K562 (cell line): ENCODE measurements around the gene CPT1C. TPM values are rescaled to one million over a fixed set of nuclear protein-coding genes. Genes with fewer than 3 reads are reported as not detected.

Experiments
- CSDE1 ChIP-seq, 2 experiments: fragments of 450-650 bp; IDR thresholded peaks; 2 replicates each; pipeline ENCODE4 v1.6.1; 2016; ENCODE audit warnings: mild to moderate bottlenecking in 1 of 2
- ESRRA ChIP-seq: fragments of 450-650 bp; IDR thresholded peaks from 2 replicates; pipeline ENCODE4 v1.6.1; 2014; ENCODE audit warnings: low read depth, mild to moderate bottlenecking, moderate library complexity, borderline replicate concordance
- HNRNPK ChIP-seq: fragments of 200-400 bp; formaldehyde crosslinking; IDR thresholded peaks from one replicate; pipeline ENCODE4 v1.6.1; 2018; ENCODE audit warnings: mild to moderate bottlenecking, low read depth, low read length; ENCODE audit not compliant: poor library complexity, severe bottlenecking
- IRF2 ChIP-seq: sonication (generic); formaldehyde crosslinking; IDR thresholded peaks from 2 replicates; pipeline ENCODE4 v1.8.1; 2022; ENCODE audit warnings: mild to moderate bottlenecking, missing genetic modification reagents
- KDM4B ChIP-seq, 2 experiments: fragments of 450-650 bp in 1 of 2; sonication (generic) in 1 of 2; IDR thresholded peaks; 2 replicates each; pipeline ENCODE4 v1.6.1; 2016 to 2017; ENCODE audit warnings: borderline replicate concordance in 2 of 2, antibody characterized with exemption in 1 of 2, low read depth in 1 of 2, mild to moderate bottlenecking in 1 of 2
- NFIC ChIP-seq: fragments of 450-650 bp; IDR thresholded peaks from 2 replicates; pipeline ENCODE4 v1.6.1; 2017; ENCODE audit warnings: mild to moderate bottlenecking, inconsistent platforms
- SAFB2 ChIP-seq: fragments of 200-400 bp; formaldehyde crosslinking; IDR thresholded peaks from 2 replicates; pipeline ENCODE4 v1.6.1; 2018; ENCODE audit warnings: borderline replicate concordance, low read length, low read depth, moderate library complexity; ENCODE audit not compliant: severe bottlenecking
- SMARCB1 ChIP-seq: IDR thresholded peaks from 2 replicates; pipeline ENCODE4 v1.6.1; 2011; ENCODE audit warnings: improper control_type of control experiment, low read depth; ENCODE audit not compliant: insufficient read length
- TARDBP ChIP-seq: fragments of 450-650 bp; IDR thresholded peaks from 2 replicates; pipeline ENCODE4 v1.6.1; 2016
- TEAD4 ChIP-seq, 2 experiments: sonication (generic) in 1 of 2; formaldehyde crosslinking in 1 of 2; IDR thresholded peaks; 2 replicates each; pipeline versions ENCODE4 v1.6.1 to v1.8.0; 2012 to 2022; ENCODE audit warnings: borderline replicate concordance in 1 of 2, inconsistent platforms in 1 of 2, low read length in 1 of 2, mild to moderate bottlenecking in 1 of 2, missing genetic modification reagents in 1 of 2
- ZBTB1 ChIP-seq: sonication (generic); formaldehyde crosslinking; IDR thresholded peaks from 2 replicates; pipeline ENCODE4 v1.8.1; 2023; ENCODE audit warnings: missing genetic modification reagents, low read depth, mild to moderate bottlenecking, borderline replicate concordance
- ZNF354B ChIP-seq: fragments of 250-450 bp; sonication (Bioruptor Pico); IDR thresholded peaks from 2 replicates; pipeline ENCODE4 v1.4.0; 2020
- ZSCAN32 ChIP-seq: fragments of 450-650 bp; formaldehyde crosslinking; IDR thresholded peaks from 2 replicates; pipeline ENCODE4 v1.4.0; 2020; ENCODE audit warnings: mild to moderate bottlenecking, moderate library complexity
- polyA plus RNA-seq, 8 experiments: library from polyadenylated mRNA; depleted of rRNA in 4 of 8; stranded (reverse) in 5 of 8; unstranded in 3 of 8; fragments of >200 nt; fragmentation: Nextera tagmentation in 2 of 8; fragmentation: Illumina TruSeq in 1 of 8; extraction: Ambion mirVana in 2 of 8; extraction: Trizol in 1 of 8; gene quantifications; 2 replicates each; pipeline versions ENCODE4 v1.2.1 to v1.2.3, GENCODE V29; 2011 to 2014; ENCODE audit warnings: inconsistent platforms in 1 of 8, missing spikeins in 1 of 8
- total RNA-seq, 7 experiments: library from RNA; depleted of rRNA in 6 of 7; stranded (reverse); fragments of >200 nt in 6 of 7; fragmentation: Illumina TruSeq in 2 of 7; extraction: Trizol in 2 of 7; gene quantifications; 2 replicates each; pipeline versions ENCODE4 v1.2.1 to v1.2.3, GENCODE V29; 2011 to 2021; ENCODE audit warnings: low replicate concordance in 1 of 7
- TF ChIP-seq, protein P1 (sequence below): fragments of 450-650 bp; IDR thresholded peaks from 2 replicates; pipeline ENCODE4 v1.6.1; 2016; ENCODE audit warnings: antibody characterized with exemption
- TF ChIP-seq, protein P2 (sequence below): IDR thresholded peaks from 2 replicates; pipeline ENCODE4 v1.6.1; 2012; ENCODE audit warnings: low read depth, low read length, improper control_type of control experiment, borderline replicate concordance
- TF ChIP-seq, protein P3 (sequence below): fragments of 250-450 bp; sonication (Bioruptor Pico); IDR thresholded peaks from 2 replicates; pipeline ENCODE4 v1.8.0; 2021; ENCODE audit warnings: mild to moderate bottlenecking, moderate library complexity
- TF ChIP-seq, protein P4 (sequence below), 2 experiments: fragments of 450-650 bp; conservative IDR thresholded peaks; 2 replicates each; pipeline ENCODE4 v1.6.1; 2017; ENCODE audit warnings: mild to moderate bottlenecking in 2 of 2, moderate library complexity in 2 of 2

The CPT1C gene
- total and polyA plus RNA-seq, 9 of the 15 experiments (the other 6 are each of a cell fraction or from before 2014, with no cell fraction given): 1.9 to 12.3 (median 3.0) TPM

DNA sequence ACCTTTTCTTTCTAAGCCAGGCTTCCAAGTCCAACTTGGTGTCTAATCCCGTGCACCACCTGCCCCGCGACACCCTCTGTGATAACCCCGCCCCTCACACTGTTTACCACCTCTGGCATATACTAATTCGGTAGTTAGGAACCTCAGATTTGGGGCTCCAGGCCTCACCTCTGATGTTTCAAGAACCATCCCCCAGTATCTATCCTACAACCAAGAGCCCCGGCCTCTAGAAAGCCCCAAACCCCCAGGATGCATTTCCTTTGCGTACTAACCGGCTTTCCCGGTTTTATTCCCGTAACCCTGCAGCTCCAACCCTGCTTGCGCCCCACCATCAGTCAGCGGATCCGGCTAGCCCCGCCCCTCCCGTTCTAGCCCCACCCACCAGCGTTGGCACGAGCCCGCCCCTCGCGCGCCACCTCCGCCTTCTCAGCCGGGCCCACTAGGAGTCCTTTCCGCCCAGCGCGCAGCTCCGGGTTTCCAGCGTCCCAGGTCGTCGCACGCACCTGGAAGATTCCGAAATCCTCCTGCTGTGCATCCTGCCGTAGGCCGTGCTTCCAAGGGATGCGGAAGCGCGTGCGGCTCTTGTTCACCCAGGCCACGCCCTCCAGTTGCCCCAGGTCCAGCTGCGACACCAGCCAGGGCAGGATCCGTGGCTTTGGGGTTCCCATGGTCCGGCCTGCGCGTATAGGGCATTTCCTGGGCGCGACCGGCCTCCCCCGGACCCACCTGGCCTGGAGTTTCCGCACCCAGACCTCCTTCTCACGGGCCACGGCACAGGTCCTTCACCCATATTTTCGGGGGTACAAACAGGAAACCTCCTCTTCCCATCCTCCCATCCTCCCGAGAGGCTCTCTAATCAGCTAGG, 26.5 kb upstream of the CPT1C start (continued):
- TF ChIP-seq TEAD4 (IDR thresholded peaks at IDR 0.05; ENCODE audit: low read length): no peak
- no peak for TF ChIP-seq TEAD4 (CRISPR knock-in tag; IDR thresholded peaks at IDR 0.05; ENCODE audit: borderline replicate concordance)
- TF ChIP-seq KDM4B (IDR thresholded peaks at IDR 0.05; ENCODE audit: borderline replicate concordance in 2 of 2, low read depth in 1 of 2): no peak
- no peak for TF ChIP-seq ZNF354B
- no peak for TF ChIP-seq ESRRA
- TF ChIP-seq CSDE1 (IDR thresholded peaks at IDR 0.05): no peak
- TF ChIP-seq, protein P1, sequence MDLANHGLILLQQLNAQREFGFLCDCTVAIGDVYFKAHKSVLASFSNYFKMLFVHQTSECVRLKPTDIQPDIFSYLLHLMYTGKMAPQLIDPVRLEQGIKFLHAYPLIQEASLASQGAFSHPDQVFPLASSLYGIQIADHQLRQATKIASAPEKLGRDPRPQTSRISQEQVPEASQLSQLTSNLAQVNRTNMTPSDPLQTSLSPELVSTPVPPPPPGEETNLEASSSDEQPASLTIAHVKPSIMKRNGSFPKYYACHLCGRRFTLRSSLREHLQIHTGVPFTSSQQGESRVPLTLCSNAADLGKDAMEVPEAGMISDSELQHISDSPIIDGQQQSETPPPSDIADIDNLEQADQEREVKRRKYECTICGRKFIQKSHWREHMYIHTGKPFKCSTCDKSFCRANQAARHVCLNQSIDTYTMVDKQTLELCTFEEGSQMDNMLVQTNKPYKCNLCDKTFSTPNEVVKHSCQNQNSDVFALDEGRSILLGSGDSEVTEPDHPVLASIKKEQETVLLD: no peak
- TF ChIP-seq, protein P2, sequence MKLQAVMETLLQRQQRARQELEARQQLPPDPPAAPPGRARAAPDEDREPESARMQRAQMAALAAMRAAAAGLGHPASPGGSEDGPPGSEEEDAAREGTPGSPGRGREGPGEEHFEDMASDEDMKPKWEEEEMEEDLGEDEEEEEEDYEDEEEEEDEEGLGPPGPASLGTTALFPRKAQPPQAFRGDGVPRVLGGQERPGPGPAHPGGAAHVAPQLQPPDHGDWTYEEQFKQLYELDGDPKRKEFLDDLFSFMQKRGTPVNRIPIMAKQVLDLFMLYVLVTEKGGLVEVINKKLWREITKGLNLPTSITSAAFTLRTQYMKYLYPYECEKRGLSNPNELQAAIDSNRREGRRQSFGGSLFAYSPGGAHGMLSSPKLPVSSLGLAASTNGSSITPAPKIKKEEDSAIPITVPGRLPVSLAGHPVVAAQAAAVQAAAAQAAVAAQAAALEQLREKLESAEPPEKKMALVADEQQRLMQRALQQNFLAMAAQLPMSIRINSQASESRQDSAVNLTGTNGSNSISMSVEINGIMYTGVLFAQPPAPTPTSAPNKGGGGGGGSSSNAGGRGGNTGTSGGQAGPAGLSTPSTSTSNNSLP: no peak
- TF ChIP-seq HNRNPK: no peak
- TF ChIP-seq ZSCAN32 (CRISPR knock-in tag): 0 out of 2 replicates have a peak, but pooled peaks have one; percentile 43
- TF ChIP-seq IRF2: no peak
- no peak for TF ChIP-seq ZBTB1 (CRISPR knock-in tag)
- no peak for TF ChIP-seq SMARCB1
- no peak for TF ChIP-seq SAFB2
- TF ChIP-seq, protein P3, sequence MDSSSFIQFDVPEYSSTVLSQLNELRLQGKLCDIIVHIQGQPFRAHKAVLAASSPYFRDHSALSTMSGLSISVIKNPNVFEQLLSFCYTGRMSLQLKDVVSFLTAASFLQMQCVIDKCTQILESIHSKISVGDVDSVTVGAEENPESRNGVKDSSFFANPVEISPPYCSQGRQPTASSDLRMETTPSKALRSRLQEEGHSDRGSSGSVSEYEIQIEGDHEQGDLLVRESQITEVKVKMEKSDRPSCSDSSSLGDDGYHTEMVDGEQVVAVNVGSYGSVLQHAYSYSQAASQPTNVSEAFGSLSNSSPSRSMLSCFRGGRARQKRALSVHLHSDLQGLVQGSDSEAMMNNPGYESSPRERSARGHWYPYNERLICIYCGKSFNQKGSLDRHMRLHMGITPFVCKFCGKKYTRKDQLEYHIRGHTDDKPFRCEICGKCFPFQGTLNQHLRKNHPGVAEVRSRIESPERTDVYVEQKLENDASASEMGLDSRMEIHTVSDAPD (CRISPR knock-in tag): no peak
- TF ChIP-seq, protein P4, sequence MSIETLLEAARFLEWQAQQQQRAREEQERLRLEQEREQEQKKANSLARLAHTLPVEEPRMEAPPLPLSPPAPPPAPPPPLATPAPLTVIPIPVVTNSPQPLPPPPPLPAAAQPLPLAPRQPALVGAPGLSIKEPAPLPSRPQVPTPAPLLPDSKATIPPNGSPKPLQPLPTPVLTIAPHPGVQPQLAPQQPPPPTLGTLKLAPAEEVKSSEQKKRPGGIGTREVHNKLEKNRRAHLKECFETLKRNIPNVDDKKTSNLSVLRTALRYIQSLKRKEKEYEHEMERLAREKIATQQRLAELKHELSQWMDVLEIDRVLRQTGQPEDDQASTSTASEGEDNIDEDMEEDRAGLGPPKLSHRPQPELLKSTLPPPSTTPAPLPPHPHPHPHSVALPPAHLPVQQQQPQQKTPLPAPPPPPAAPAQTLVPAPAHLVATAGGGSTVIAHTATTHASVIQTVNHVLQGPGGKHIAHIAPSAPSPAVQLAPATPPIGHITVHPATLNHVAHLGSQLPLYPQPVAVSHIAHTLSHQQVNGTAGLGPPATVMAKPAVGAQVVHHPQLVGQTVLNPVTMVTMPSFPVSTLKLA (conservative IDR thresholded peaks at IDR 0.05): peak; percentile 65 to 73
- TF ChIP-seq TARDBP: no peak
- peak; percentile 2; the same call in 1 of the 2 replicates for TF ChIP-seq NFIC
